Activated CD4-positive, alpha-beta T cell treated with anti-CD3 and anti-CD28 coated beads, Interleukin-2, amount 50 U/mL, for 48 hours (primary cell): ENCODE data around the gene CNIH2.
A peak's percentile ranks its signal among the peaks of the same experiment; 100 is the strongest.
"Not testable (repeated sequence)": the region's sequence is repeated elsewhere in the genome, so short reads cannot be mapped to it uniquely, and the experiment has no call there.

ENCODE experiments used
- DNase-seq, 2 experiments: peaks; one replicate each; pipeline ENCODE4 v3.0.0-alpha.2; 2020

Gene CNIH2

DNA sequence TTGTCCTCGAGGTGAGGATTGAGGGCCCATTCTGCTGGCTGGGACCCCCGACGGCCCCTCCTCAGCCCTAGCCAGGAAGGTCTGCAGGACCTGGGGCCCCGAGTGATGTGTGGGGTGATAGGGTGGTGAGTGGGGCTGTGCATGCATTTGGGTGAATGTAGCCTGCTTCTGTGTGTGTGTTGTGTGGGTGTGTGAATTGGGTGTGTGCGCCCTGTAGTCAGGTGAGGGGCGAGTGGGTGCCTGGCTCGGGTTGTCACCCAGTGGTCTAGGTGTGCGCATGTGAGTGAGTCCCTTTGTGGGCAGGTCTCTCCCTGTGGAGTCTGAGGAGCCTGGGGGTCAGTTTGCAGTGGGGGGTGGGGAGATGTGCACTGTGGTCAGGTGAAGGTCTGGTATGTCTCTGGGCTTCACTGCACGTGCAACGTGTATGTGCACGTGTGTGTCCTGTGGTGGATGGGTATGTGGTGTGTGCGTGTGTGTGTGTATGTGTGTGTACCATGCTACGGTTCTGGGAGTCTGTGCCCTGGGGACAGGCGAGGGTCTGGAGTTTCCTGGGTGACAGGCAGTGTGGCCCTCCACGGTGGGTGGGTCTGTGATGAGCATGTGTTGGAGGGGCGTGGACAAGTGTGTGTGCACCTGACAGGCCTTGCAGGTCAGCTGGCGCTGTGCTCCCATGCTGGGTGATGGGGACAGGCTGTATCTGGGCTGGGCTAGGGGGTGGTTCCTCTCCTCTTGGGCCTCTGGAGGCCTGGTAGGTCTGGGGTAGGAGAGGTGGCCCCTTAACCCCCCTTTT is 14.8 kb downstream of the CNIH2 start:
- no peak for DNase-seq

DNA sequence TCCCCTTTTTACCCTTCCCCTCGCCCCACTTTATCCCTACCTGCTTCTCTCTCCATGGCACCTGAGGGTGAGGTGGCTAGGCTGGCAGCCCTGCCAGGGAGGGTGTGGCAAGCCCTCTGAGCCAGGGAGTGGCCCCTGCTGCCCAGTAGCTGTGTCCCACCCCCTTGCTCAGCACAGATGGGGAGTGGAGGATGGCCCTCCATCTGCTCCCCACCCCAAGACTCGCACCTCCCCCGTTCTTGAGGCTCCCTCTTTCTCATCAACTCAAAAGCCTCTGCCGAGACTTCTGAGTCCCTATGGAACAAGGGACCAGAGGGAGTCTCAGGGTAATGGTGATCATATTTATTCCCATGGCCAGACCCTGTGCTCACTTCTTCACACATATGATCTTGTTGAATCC is 15.4 kb downstream of the CNIH2 start:
- no peak for DNase-seq

- no peak for DNase-seq
Observed at GRCh38 chr11:66293777-66294625, 16.0 kb downstream of the CNIH2 start.

DNA sequence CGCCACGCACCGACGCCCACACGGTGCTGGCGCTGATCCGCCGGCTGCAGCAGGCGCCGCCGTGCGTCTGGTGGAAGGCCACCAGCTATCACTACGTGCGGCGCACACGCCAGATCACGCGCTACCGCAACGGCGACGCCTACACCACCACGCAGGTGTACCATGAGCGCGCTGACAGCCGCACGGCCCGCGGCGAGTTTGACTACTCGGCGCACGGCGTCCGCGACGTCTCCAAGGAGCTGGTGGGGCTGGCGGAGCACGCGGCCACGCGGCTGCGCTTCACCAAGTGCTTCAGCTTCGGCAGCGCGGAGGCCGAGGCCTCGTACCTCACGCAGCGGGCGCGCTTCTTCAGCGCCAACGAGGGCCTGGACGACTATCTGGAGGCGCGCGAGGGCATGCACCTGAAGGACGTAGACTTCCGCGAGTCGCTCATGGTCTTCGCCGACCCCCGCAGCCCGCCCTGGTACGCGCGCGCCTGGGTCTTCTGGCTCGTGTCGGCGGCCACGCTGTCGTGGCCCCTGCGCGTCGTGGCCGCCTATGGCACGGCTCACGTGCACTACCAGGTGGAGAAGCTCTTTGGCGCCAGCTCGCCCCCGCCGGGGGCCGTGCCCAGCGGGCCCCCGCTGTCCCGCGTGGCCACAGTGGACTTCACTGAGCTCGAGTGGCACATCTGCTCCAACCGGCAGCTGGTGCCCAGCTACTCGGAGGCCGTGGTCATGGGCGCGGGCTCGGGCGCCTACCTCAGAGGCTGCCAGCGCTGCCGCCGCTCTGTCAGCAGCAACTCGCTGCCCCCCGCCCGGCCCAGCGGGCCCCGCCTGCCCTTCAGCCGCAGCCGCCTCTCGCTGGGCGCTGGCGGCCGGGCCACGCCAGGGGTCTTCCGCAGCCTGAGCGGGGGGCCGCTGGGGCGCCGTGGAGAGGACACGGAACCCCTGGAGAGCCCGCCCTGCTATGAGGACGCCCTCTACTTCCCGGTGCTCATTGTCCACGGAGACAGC is 16.9 kb downstream of the CNIH2 start:
- no peak for DNase-seq

DNA sequence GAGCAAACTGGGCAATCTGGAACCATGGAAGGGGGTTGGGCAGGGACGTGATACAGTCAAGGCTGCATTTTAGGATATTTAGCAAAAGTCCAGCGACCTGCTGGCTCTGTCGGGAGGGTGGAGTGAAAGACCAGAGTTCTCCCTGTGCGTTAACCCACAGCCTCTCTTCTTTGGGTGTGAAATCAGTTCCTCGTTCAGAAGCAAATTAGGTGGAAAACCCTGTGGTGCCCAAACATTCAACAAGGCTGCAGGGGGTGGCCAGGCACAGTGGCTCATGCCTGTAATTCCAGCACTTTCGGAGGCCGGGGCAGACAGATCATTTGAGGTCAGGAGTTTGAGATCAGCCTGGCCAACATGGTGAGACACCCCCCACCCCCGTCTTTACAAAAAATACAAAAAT is 19.6 kb downstream of the CNIH2 start:
- DNase-seq: no peak

GRCh38 chr11:66299186-66299585 is 21.2 kb downstream of the CNIH2 start:
- DNase-seq: no peak

GRCh38 chr11:66302656-66303055 is 24.7 kb downstream of the CNIH2 start:
- DNase-seq: no peak

- DNase-seq: no peak
Observed at GRCh38 chr11:66309475-66309874, 31.5 kb downstream of the CNIH2 start.

GRCh38 chr11:66310324-66310723 is 32.3 kb downstream of the CNIH2 start:
- DNase-seq: no peak

DNA sequence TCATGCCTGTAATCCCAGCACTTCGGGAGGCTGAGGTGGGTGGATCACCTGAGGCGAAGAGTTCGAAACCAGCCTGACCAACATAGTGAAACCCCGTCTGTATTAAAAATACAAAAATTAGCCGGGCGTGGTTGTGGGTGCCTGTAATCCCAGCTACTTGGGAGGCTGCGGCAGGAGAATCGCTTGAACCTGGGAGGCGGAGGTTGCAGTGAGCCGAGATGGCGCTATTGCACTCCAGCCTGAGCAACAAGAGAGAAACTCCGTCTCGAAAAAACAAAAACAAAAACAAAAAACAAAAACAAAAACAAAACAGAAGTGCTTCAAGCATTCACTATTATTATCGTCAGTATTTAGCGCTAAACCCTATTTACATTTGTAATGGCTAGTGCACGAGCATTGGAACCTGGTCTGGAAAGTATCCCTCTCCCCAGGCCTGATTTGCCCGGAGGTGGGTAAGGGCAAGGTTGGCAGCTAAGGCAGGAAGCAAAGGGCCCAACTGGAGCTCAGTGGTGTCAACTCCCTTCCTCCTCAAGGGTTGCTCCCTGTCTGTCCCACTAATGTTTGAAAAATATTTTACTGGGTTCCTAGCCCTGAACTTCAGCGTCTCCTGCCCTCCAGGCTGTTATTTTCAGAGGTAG is 32.9 kb downstream of the CNIH2 start:
- not testable (repeated sequence) for DNase-seq

DNA sequence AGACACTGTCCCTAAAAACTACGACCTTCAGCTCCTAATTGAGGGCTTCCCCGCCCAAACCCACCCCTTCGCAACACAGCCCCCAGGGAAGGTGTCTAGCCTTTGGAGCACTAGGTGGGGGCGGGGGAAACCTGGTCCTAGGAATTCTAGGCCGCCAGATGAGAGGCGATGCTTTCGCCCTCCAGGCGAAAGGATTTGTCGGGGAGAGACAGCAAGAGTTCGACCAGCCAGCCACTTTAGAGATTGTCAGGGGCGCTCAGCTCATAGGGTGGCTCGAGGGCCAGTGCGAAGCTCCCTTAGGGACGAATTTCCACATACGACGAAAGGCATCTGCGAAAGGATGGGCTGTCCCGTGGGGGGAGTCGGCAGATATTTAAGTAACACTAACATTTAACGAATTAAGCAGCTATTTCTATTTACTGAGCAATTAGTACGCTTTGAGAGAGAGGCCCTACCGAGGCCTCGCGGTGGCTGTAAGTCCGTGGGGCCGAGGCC is 33.5 kb downstream of the CNIH2 start:
- no peak for DNase-seq

GRCh38 chr11:66311965-66312548 is 34.1 kb downstream of the CNIH2 start:
- peak; percentile 85 to 88 for DNase-seq

DNA sequence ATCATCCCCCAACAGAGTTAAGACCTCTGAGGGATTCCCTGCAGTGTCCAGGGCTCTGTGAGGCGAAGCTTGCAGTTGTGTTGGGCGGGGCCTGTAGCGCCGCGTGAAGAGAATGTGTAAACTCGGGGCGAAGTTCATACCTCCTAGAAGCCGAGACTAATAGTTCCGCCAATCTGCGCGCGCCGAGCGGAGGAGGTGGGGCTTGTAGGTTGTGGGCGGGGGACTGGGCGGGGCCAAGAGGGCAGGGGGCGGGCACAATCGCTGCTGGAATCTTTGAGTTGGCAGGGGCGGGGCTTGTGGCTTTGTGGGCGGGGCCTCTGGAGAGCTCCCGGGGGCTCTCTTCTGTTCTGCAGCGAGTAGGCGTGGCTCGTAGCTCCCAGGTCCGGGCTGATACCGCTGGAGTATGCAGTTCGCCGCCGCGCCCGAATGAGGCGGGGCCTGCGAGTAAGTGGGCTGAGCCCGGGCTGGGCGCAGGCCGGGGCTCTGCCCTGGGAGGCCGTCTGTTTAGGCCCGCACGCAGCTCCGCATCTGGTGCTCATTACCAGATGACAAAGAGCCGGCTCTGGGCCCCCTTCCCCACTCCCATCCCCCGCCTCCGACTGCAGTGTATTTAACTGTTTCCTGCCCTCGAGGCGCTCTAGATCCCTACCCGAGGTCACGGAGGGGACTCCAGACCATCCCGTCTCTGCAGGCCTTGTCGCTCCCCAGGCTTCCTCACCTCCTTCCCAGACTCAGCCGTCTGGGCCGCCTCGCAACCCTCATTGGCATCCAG is 34.8 kb downstream of the CNIH2 start:
- DNase-seq: peak; percentile 92 to 93

DNA sequence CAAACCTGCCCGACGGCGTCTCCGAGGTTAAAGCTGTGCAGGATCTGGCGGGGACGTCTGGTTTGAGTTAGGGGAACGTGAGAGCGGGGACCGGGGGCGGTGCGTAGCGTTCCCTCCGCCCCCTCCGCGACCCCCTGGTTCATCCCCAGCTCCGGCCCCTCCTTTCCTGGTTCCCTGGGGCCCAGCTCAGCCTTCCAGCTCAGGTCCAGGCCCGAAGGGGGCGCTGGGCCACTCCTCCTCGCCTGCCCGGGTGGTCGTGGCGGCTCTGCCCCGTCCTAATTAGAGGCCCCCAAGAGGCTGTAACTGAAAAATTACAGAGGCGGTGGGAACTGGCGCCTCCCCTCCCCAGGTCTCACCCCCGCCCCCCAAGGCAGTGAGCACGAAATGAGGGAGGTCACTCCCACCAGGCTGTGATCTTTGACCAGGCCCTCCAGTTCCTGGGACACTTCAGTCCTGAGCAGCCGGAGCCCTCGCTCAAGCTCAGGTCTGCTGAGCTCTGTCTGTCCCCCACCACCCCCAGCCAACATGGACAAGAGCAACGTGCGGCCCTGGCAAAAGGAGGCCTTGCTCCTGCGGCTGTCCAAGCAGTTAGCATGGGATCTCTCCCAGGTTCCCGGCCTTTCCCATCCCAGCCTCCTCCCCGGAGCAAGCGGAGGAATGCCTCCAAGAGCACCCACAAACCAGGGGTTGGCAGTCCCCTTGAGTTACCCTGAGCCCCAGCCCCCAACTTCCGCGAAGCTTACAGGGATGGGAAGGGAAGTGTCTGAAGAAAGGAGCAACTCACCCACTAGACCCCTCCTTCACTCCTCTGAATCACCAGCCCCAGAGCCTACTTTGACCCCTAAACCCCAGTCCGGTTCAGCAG is 35.6 kb downstream of the CNIH2 start:
- DNase-seq: no peak

DNA sequence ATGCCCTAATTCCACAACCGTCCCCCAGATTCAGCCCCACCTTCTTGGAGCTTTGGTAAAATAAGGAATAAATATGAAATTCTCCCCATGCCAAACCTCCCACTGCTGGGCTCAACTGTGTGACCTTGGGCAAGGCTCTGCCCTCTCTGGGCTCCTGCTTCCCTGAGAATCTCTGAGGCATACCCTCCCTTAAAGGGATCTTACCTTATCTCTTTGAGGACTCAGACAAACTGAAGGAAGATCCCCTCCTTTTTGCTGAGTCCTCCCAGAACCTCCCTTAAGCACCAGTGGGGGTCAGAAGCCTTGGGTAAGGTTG is 36.2 kb downstream of the CNIH2 start:
- DNase-seq: no peak

GRCh38 chr11:66314561-66315497 is 36.9 kb downstream of the CNIH2 start:
- no peak for DNase-seq

DNA sequence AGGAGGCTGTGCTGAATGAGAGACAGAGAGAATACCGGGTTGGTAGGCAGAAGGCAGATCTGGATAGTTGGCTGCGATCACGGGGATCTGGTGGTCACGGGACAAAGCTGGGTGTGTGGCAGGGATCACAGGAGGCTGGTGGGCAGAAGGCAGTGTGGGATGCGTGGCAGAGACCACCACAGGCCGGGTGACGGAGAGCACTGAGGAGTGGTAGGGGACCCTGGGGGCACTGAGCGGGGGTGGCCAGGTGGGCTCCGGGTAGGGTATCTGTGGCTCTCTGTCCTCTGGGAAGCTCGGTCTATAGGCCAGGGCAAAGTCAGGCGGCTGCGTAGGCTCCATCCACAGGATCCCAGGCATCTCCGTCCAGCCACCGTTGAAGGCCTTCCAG is 37.5 kb downstream of the CNIH2 start:
- no peak for DNase-seq

DNA sequence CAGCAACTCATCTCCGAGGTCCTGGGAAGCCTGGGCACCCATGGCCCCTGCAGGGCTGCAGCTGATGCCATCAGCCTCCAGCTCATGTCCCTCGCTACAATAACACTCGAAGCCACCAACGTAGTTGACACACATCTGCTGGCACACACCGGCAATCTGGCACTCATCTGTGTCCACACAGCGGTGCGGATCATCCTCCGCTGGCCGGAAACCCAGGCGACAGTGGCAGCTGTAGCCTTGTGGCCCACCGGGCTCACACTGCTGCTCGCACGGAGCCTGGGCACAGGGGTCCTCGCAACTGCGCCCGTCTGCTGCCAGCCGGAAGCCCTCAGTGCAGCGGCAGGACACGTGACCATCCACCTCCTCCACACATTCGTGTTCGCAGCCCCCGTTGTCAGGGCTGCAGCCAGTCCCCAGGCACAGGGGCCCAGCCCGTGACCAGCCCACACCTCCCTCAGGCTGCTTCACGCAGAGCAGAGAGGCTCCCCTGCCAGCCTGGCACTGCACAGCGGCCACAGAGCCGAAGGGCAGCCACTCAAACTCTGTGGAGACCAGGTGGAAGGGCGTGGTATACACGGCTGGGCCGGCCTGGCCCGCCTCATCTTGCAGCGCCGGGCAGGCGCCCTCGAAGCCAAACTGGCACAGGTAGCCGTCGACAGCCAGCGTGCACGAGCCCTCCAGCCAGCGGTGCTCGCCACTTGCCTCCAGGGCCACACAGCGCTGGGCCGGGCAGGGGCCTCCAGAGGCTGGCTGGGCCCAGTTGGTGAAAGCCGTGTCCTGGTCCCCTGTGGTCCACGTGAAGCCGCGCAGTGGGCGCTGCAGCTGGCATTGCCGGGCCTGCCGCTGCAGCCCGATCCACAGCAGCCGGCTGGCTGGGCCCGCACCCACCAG is 38.2 kb downstream of the CNIH2 start:
- no peak for DNase-seq
